HG02623 (cell line): ENCODE results near the gene CHST6.
"Not testable (repeated sequence)": the region's sequence is repeated elsewhere in the genome, so short reads cannot be mapped to it uniquely, and the experiment has no call there.

Experiments
- ATAC-seq: cut with Tn5 transposase; IDR thresholded peaks from one replicate; pipeline ENCODE4 v1.9.1; 2021; ENCODE audit warnings: moderate library complexity; ENCODE audit not compliant: unreplicated experiment

CHST6 gene

GRCh38 chr16:75495076-75495674 lies at the start of gene CHST6:
Gene CHST6, minus strand, starts transcription at chr16:75495441. Its CDS starts 15,613 bp downstream, at chr16:75479828.
- ATAC-seq = peak; percentile 70

- not testable (repeated sequence) for ATAC-seq
These were observed 47.2 kb upstream of the CHST6 start for GRCh38 chr16:75542462-75542861.

GRCh38 chr16:75541236-75541635 lies 46.0 kb upstream of the CHST6 start:
- ATAC-seq = no peak

- ATAC-seq = not testable (repeated sequence)
These were observed 43.8 kb upstream of the CHST6 start for GRCh38 chr16:75538882-75539565.

GRCh38 chr16:75537776-75538175 lies 42.5 kb upstream of the CHST6 start:
- no peak for ATAC-seq

GRCh38 chr16:75535901-75536300 lies 40.7 kb upstream of the CHST6 start, which contains the start of gene CHST5:
Gene CHST5, minus strand, starts transcription at chr16:75536108. Its CDS starts 5,724 bp downstream, at chr16:75530384.
- ATAC-seq = no peak

GRCh38 chr16:75535211-75535843 lies 40.1 kb upstream of the CHST6 start:
- no peak for ATAC-seq

GRCh38 chr16:75534560-75535205 lies 39.4 kb upstream of the CHST6 start:
- no peak for ATAC-seq

- no peak for ATAC-seq
These were observed 37.5 kb upstream of the CHST6 start for GRCh38 chr16:75532791-75533190.

- no peak for ATAC-seq
These were observed 37.0 kb upstream of the CHST6 start for GRCh38 chr16:75532142-75532765.

GRCh38 chr16:75529959-75530358 lies 34.7 kb upstream of the CHST6 start:
- no peak for ATAC-seq

GRCh38 chr16:75529056-75529905 lies 34.0 kb upstream of the CHST6 start:
- no peak for ATAC-seq

GRCh38 chr16:75527825-75528299 lies 32.6 kb upstream of the CHST6 start:
- no peak for ATAC-seq

- no peak for ATAC-seq
These were observed 31.0 kb upstream of the CHST6 start for GRCh38 chr16:75526032-75526790.

- no peak for ATAC-seq
These were observed 23.9 kb upstream of the CHST6 start for GRCh38 chr16:75519175-75519574.

GRCh38 chr16:75516189-75516966 lies 21.1 kb upstream of the CHST6 start:
- ATAC-seq = peak; percentile 17

- ATAC-seq = no peak
These were observed 19.1 kb upstream of the CHST6 start for GRCh38 chr16:75514296-75514695.

GRCh38 chr16:75506574-75506973 lies 11.3 kb upstream of the CHST6 start:
- ATAC-seq = no peak

GRCh38 chr16:75506107-75506506 lies 10.9 kb upstream of the CHST6 start:
- ATAC-seq = no peak
